Naive thymus-derived CD4-positive, alpha-beta T cell (primary cell): ENCODE data around the gene DEFB121. TPM values are rescaled to one million over a fixed set of nuclear protein-coding genes. Genes with fewer than 3 reads are reported as not detected.

ENCODE experiments used
- ATAC-seq: fragments of 150-1000 bp; cut with Tn5 transposase; 2 replicates; pipeline ENCODE4 v1.10.0; 2021; ENCODE audit warnings: mild to moderate bottlenecking, moderate library complexity
- CTCF ChIA-PET: fragments of 350-600 bp; sonication (Branson Sonifier 250); formaldehyde crosslinking; loops from one replicate; lab custom pipeline; 2021; ENCODE audit warnings: antibody characterized with exemption; lab: Charles Lee
- POLR2A ChIA-PET: fragments of 350-600 bp; sonication (Branson Sonifier 250); formaldehyde crosslinking; loops from one replicate; lab custom pipeline; 2021; ENCODE audit warnings: antibody characterized with exemption, inconsistent platforms; lab: Charles Lee
- DNase-seq, 9 donors: peaks; one replicate each; pipeline versions ENCODE4 v3.0.0 to v3.0.0-alpha.2; 2020 to 2022; ENCODE audit warnings: mixed read lengths in 1 of 9
- H3K27ac ChIP-seq: one replicate; pipeline ENCODE4 v1.7.0; 2013; ENCODE audit warnings: mild to moderate bottlenecking, low read depth, low read length, moderate library complexity
- H3K27me3 ChIP-seq, 2 donors: one replicate each; pipeline ENCODE4 v1.7.0; 2013; ENCODE audit warnings: low read length in 2 of 2, mild to moderate bottlenecking in 2 of 2, moderate library complexity in 2 of 2; ENCODE audit not compliant: control insufficient read depth in 2 of 2, insufficient read depth in 2 of 2
- H3K36me3 ChIP-seq, 3 experiments: 1 replicate in 2 of 3; 2 replicates in 1 of 3; pipeline ENCODE4 v1.7.0; 2013; ENCODE audit warnings: low read length in 3 of 3, mild to moderate bottlenecking in 3 of 3, moderate library complexity in 1 of 3; ENCODE audit not compliant: insufficient read depth in 3 of 3, control insufficient read depth in 2 of 3
- H3K4me1 ChIP-seq, 2 donors: one replicate each; pipeline ENCODE4 v1.7.0; 2013; ENCODE audit warnings: low read length in 2 of 2, mild to moderate bottlenecking in 2 of 2, moderate library complexity in 1 of 2; ENCODE audit not compliant: control insufficient read depth in 2 of 2, insufficient read depth in 2 of 2
- H3K4me3 ChIP-seq: 2 replicates; pipeline ENCODE4 v1.7.0; 2013; ENCODE audit warnings: mild to moderate bottlenecking, low read length
- H3K9me3 ChIP-seq, 3 experiments: 1 replicate in 2 of 3; 2 replicates in 1 of 3; pipeline ENCODE4 v1.7.0; 2013; ENCODE audit warnings: low read length in 3 of 3; ENCODE audit not compliant: control insufficient read depth in 2 of 3
- H3K27ac Mint-ChIP-seq, 9 donors: one replicate each; pipeline ENCODE4 v1.8.0; 2020 to 2022; ENCODE audit warnings: mixed read lengths in 9 of 9, mild to moderate bottlenecking in 8 of 9, moderate library complexity in 5 of 9, inconsistent platforms in 2 of 9
- H3K27me3 Mint-ChIP-seq, 5 donors: one replicate each; pipeline ENCODE4 v1.8.0; 2021 to 2022; ENCODE audit warnings: mixed read lengths in 5 of 5, mild to moderate bottlenecking in 1 of 5
- H3K36me3 Mint-ChIP-seq, 5 donors: one replicate each; pipeline ENCODE4 v1.8.0; 2020 to 2022; ENCODE audit warnings: mixed read lengths in 5 of 5, mild to moderate bottlenecking in 3 of 5, inconsistent platforms in 1 of 5
- H3K4me1 Mint-ChIP-seq, 7 donors: one replicate each; pipeline ENCODE4 v1.8.0; 2020 to 2022; ENCODE audit warnings: mixed read lengths in 7 of 7, mild to moderate bottlenecking in 3 of 7, inconsistent platforms in 1 of 7
- H3K4me3 Mint-ChIP-seq, 10 donors: one replicate each; pipeline ENCODE4 v1.8.0; 2020 to 2022; ENCODE audit warnings: mild to moderate bottlenecking in 10 of 10, mixed read lengths in 10 of 10, moderate library complexity in 6 of 10, inconsistent platforms in 2 of 10
- H3K9me3 Mint-ChIP-seq, 11 donors: one replicate each; pipeline ENCODE4 v1.8.0; 2020 to 2022; ENCODE audit warnings: mixed read lengths in 11 of 11, mild to moderate bottlenecking in 4 of 11, inconsistent platforms in 1 of 11, moderate library complexity in 1 of 11
- intact Hi-C, 2 donors: fragments of 100-400 bp; cut with micrococcal nuclease; formaldehyde crosslinking; loops; one replicate each; pipeline ENCODE4 v1.15.1; 2023
- polyA plus RNA-seq, 2 donors: library from polyadenylated mRNA; unstranded; fragments of 300-500 nt; fragmentation: Illumina TruSeq; gene quantifications; one replicate each; pipeline ENCODE4 v1.2.3, GENCODE V29; 2021
- total RNA-seq, 6 experiments: library from RNA in 5 of 6; stranded (reverse) in 5 of 6; gene quantifications; 1 replicate in 5 of 6; 2 replicates in 1 of 6; pipeline ENCODE4 v1.2.3 and lab custom pipeline; 2021 to 2026

The DEFB121 gene
- total and polyA plus RNA-seq, 7 experiments from 2014 or later: not detected

GRCh38 chr20:31410011-31410410 lies 4.0 kb upstream of the DEFB121 start:
- ChIA-PET POLR2A (no interaction called here), CTCF (no interaction called here)
- Histone ChIP-seq H3K4me3 (no peak overlapping the region), H3K9me3 (no peaks in the 10 kb centered on the region), H3K4me1 (no peaks in the 10 kb centered on the region), H3K27me3 (no peaks in the 10 kb centered on the region), H3K27ac (no peak overlapping the region), H3K36me3 (no peaks in the 10 kb centered on the region)
- DNase-seq (no peak), ATAC-seq (no peak)
- Mint-ChIP-seq H3K4me1 (peaks cover 0 to 1% (median 0%) of the 10 kb centered on the region in 7 donors), H3K27ac (no peak overlapping the region), H3K27me3 (peaks cover 0 to 40% (median 30%) of the 10 kb centered on the region in 5 donors), H3K36me3 (no peaks in the 10 kb centered on the region), H3K9me3 (peaks cover 0 to 5% (median 0%) of the 10 kb centered on the region in 11 donors), H3K4me3 (no peak overlapping the region)
- intact Hi-C loops: no loop called here

GRCh38 chr20:31403886-31404285 lies 2.1 kb downstream of the DEFB121 start:
- H3K36me3 Mint-ChIP-seq: no peaks in the 10 kb centered on the region
- no peaks in the 10 kb centered on the region for H3K27me3 ChIP-seq
- CTCF ChIA-PET: no interaction called here
- no peaks in the 10 kb centered on the region for H3K36me3 ChIP-seq
- H3K4me1 Mint-ChIP-seq: no peaks in the 10 kb centered on the region
- peaks cover 0 to 5% (median 0%) of the 10 kb centered on the region in 11 donors for H3K9me3 Mint-ChIP-seq
- peaks cover 0 to 29% (median 15%) of the 10 kb centered on the region in 5 donors for H3K27me3 Mint-ChIP-seq
- no peak overlapping the region for H3K27ac ChIP-seq
- H3K4me3 Mint-ChIP-seq: no peak overlapping the region
- POLR2A ChIA-PET: no interaction called here
- no peak overlapping the region for H3K27ac Mint-ChIP-seq
- DNase-seq: no peak
- ATAC-seq: no peak
- H3K4me3 ChIP-seq: no peak overlapping the region
- no peaks in the 10 kb centered on the region for H3K4me1 ChIP-seq
- intact Hi-C loops: no loop called here
- H3K9me3 ChIP-seq: no peaks in the 10 kb centered on the region

DNA sequence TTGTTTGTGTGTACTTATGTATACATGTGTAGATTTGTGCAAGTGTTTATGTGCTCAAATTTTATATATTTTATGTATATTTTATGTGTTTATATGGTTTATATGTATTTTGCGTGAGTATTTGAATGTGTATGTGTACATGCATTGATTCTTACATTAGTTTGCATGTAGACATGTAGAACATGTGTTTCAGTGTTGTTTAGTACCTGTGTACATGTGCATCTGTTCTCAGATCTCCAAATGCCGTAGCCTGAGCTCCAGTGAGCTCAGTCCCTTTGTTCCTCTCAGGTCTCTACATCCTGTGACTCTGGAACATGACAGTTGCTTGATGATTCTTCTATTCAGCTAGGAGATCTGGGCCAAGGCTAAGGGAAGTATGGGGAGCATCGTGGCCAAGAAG lies 11.1 kb downstream of the DEFB121 start:
- H3K36me3 Mint-ChIP-seq: no peaks in the 10 kb centered on the region
- CTCF ChIA-PET: no interaction called here
- H3K4me1 ChIP-seq: no peaks in the 10 kb centered on the region
- no peak for ATAC-seq
- H3K27ac Mint-ChIP-seq: no peak overlapping the region
- no peak overlapping the region for H3K4me3 Mint-ChIP-seq
- H3K9me3 ChIP-seq: no peaks in the 10 kb centered on the region
- no peaks in the 10 kb centered on the region for H3K27me3 ChIP-seq
- H3K36me3 ChIP-seq: no peaks in the 10 kb centered on the region
- peaks cover 0 to 2% (median 0%) of the 10 kb centered on the region in 11 donors for H3K9me3 Mint-ChIP-seq
- peaks cover 0 to 36% (median 24%) of the 10 kb centered on the region in 5 donors for H3K27me3 Mint-ChIP-seq
- H3K4me3 ChIP-seq: no peak overlapping the region
- no peak for DNase-seq
- H3K27ac ChIP-seq: no peak overlapping the region
- POLR2A ChIA-PET: no interaction called here
- intact Hi-C loops: no loop called here
- H3K4me1 Mint-ChIP-seq: no peaks in the 10 kb centered on the region

DNA sequence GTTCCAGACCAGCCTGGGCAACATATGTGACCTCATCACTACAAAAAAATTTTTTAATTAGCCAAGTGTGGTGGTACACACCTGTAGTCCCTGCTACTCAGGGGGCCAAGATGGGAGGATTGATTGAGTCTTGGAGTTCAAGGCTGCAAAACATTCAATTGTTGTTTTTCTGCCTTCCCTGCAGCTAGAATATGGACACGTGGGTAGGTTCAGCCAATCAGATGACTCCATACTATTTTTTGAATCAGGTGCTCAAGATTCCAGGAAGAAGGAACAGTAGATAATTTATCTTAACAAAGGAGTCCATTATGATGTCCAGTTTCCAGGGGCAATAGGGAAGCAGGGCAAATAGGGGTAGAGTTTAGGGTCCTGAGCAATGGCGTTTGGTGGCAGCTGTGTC lies 13.2 kb downstream of the DEFB121 start:
- CTCF ChIA-PET: no interaction called here
- Mint-ChIP-seq H3K27me3 (peaks cover 0 to 44% (median 34%) of the 10 kb centered on the region in 5 donors), H3K36me3 (no peaks in the 10 kb centered on the region), H3K4me3 (no peak overlapping the region), H3K4me1 (no peaks in the 10 kb centered on the region), H3K27ac (no peak overlapping the region), H3K9me3 (peaks cover 0 to 2% (median 0%) of the 10 kb centered on the region in 11 donors)
- no peak overlapping the region for H3K27ac ChIP-seq
- H3K27me3 ChIP-seq: no peaks in the 10 kb centered on the region
- POLR2A ChIA-PET: no interaction called here
- no peak for DNase-seq
- no peak for ATAC-seq
- H3K36me3 ChIP-seq: no peaks in the 10 kb centered on the region
- no peaks in the 10 kb centered on the region for H3K9me3 ChIP-seq
- H3K4me1 ChIP-seq: no peaks in the 10 kb centered on the region
- intact Hi-C loops: no loop called here
- no peak overlapping the region for H3K4me3 ChIP-seq

DNA sequence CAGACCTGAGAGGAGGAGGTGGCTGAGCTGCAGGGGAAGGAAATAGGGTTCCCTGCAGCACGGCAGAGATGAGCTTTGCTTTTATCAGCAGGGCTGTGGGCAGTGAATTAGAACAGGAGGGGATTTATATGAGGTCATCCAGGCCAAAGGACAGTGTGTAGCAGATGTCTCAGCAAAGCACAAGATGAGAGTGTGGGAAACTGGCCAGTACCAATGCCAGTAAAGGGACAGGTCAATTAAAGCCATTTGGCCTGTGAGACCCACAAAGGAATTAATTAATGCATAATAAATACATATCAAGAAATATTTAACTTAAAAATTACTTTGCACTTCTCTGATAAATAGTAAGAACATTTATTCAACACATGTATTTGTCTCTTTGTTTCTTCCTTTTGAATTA lies 15.5 kb downstream of the DEFB121 start, which contains the start of gene DEFB119:
DEFB119 (minus strand) TSS at position 101 of the 400 bp plus-strand sequence. CDS start 107 bp downstream, outside the sequence.
- Histone ChIP-seq H3K27me3 (no peaks in the 10 kb centered on the region), H3K4me3 (no peak within 1 kb of the TSS), H3K4me1 (no peaks in the 10 kb centered on the region), H3K27ac (no peak within 1 kb of the TSS), H3K36me3 (no peaks in the 10 kb centered on the region), H3K9me3 (no peaks in the 10 kb centered on the region)
- Mint-ChIP-seq H3K27ac (no peak within 1 kb of the TSS), H3K4me3 (no peak within 1 kb of the TSS), H3K9me3 (peaks cover 0 to 7% (median 0%) of the 10 kb centered on the region in 11 donors), H3K36me3 (no peaks in the 10 kb centered on the region), H3K4me1 (no peaks in the 10 kb centered on the region), H3K27me3 (peaks cover 0 to 43% (median 30%) of the 10 kb centered on the region in 5 donors)
- DNase-seq (no peak), ATAC-seq (no peak)
- intact Hi-C loops: no loop called here
- ChIA-PET POLR2A (no interaction called here), CTCF (no interaction called here)

GRCh38 chr20:31374346-31374745 lies 31.7 kb downstream of the DEFB121 start:
- Mint-ChIP-seq H3K9me3 (peaks cover 0 to 22% (median 5%) of the 10 kb centered on the region in 11 donors), H3K36me3 (peaks cover 0 to 5% (median 0%) of the 10 kb centered on the region in 5 donors), H3K27ac (no peak overlapping the region), H3K27me3 (peaks cover 0 to 20% (median 5%) of the 10 kb centered on the region in 5 donors), H3K4me1 (no peaks in the 10 kb centered on the region), H3K4me3 (no peak overlapping the region)
- no peak for ATAC-seq
- H3K9me3 ChIP-seq: no peaks in the 10 kb centered on the region
- POLR2A ChIA-PET: no interaction called here
- H3K36me3 ChIP-seq: no peaks in the 10 kb centered on the region
- no peaks in the 10 kb centered on the region for H3K27me3 ChIP-seq
- CTCF ChIA-PET: no interaction called here
- H3K27ac ChIP-seq: no peak overlapping the region
- intact Hi-C loops: no loop called here
- no peak overlapping the region for H3K4me3 ChIP-seq
- DNase-seq: no peak
- no peaks in the 10 kb centered on the region for H3K4me1 ChIP-seq

DNA sequence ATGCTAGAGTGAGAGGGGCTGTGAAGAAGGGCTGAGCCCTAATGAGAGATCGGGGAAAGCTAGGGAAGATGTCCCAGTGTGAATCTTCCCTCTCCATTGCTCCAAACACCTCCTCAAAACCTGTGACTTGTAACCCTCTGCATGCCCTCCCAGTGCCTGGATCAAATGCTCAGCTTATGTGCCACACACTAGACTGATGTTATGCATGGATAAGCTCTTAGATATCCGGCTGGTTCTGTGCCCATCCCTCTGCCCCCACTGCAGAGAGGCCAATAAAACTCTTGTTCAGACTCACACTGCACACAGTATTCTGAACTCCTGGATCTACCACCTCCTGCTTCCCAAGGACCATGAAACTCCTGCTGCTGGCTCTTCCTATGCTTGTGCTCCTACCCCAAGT lies 37.7 kb downstream of the DEFB121 start, which contains the start of gene DEFB118:
DEFB118 (plus strand) TSS at position 301 of the 400 bp plus-strand sequence; CDS start at position 351, 50 bp downstream.
- no peaks in the 10 kb centered on the region for H3K4me1 ChIP-seq
- H3K27ac ChIP-seq: no peak within 1 kb of the TSS
- peaks cover 0 to 6% (median 0%) of the 10 kb centered on the region in 5 donors for H3K36me3 Mint-ChIP-seq
- no peaks in the 10 kb centered on the region for H3K27me3 ChIP-seq
- no peak within 1 kb of the TSS for H3K4me3 ChIP-seq
- intact Hi-C loops: no loop called here
- no peak within 1 kb of the TSS for H3K4me3 Mint-ChIP-seq
- peaks cover 0 to 16% (median 4%) of the 10 kb centered on the region in 5 donors for H3K27me3 Mint-ChIP-seq
- H3K9me3 ChIP-seq: no peaks in the 10 kb centered on the region
- ChIA-PET CTCF (no interaction called here), POLR2A (no interaction called here)
- no peak for DNase-seq
- no peak for ATAC-seq
- no peak within 1 kb of the TSS for H3K27ac Mint-ChIP-seq
- H3K4me1 Mint-ChIP-seq: no peaks in the 10 kb centered on the region
- peaks cover 0 to 26% (median 8%) of the 10 kb centered on the region in 11 donors for H3K9me3 Mint-ChIP-seq
- no peaks in the 10 kb centered on the region for H3K36me3 ChIP-seq
